Adrenal gland (tissue), 12 donors: Measurements from ENCODE around the gene KCNK10. TPM values are rescaled to one million over a fixed set of nuclear protein-coding genes. Genes with fewer than 3 reads are reported as not detected.

Experiments
- DNase-seq, 7 donors: peaks; one replicate each; pipeline ENCODE4 v3.0.0-alpha.2; 2019 to 2020
- H3K27ac ChIP-seq, 5 donors: fragments of 200-600 bp; sonication (generic) in 4 of 5; 1 replicate in 3 of 5; 2 replicates in 2 of 5; pipeline versions ENCODE4 v1.5.1 to v1.8.0; 2016 to 2020; ENCODE audit warnings: mild to moderate bottlenecking in 1 of 5
- H3K27me3 ChIP-seq: fragments of 200-600 bp; 2 replicates; pipeline ENCODE4 v1.8.0; 2021
- H3K36me3 ChIP-seq, 2 donors: fragments of 200-600 bp; replicated peaks in 1 of 2; 1 replicate in 1 of 2; 2 replicates in 1 of 2; pipeline versions ENCODE4 v1.5.1 to v1.8.0; 2018 to 2022
- H3K4me1 ChIP-seq, 2 donors: fragments of 200-600 bp; replicated peaks in 1 of 2; 1 replicate in 1 of 2; 2 replicates in 1 of 2; pipeline versions ENCODE4 v1.5.1 to v1.8.0; 2018 to 2021
- H3K4me3 ChIP-seq, 4 donors: fragments of 200-600 bp; sonication (generic) in 3 of 4; one replicate each; pipeline ENCODE4 v1.5.1; 2016 to 2018
- H3K9me3 ChIP-seq, 3 donors: fragments of 200-600 bp; sonication (generic) in 1 of 3; replicated peaks in 1 of 3; 1 replicate in 2 of 3; 2 replicates in 1 of 3; pipeline versions ENCODE4 v1.5.1 to v1.8.0; 2016 to 2021
- POLR2A ChIP-seq, 2 donors: fragments of 450-650 bp; IDR thresholded peaks; one replicate each; pipeline ENCODE4 v1.6.1; 2017; ENCODE audit warnings: antibody characterized with exemption in 2 of 2, mild to moderate bottlenecking in 2 of 2, moderate library complexity in 1 of 2
- WGBS, 4 donors: extraction: QIAGEN DNeasy Blood & Tissue Kit in 2 of 4; methylation state at CpG; one replicate each; pipeline versions ENCODE4 v1.1.5 to v1.1.7; 2013 to 2017; 5-methylcytosine and 5-hydroxymethylcytosine counted together
- intact Hi-C, 2 donors: fragments of 100-400 bp; cut with DNase I; formaldehyde crosslinking; loops; one replicate each; pipeline versions ENCODE4 v1.14.1 to v1.15.0; 2022 to 2023
- polyA plus RNA-seq, 3 donors: library from polyadenylated mRNA; stranded (reverse); fragments of 200-250 nt in 2 of 3; fragments of 350-450 nt in 1 of 3; fragmentation: Illumina TruSeq in 1 of 3; extraction: RNeasy Lipid Tissue Mini Kit (QIAGEN cat#74804) in 1 of 3; gene quantifications; one replicate each; pipeline ENCODE4 v1.2.3, GENCODE V29; 2013 to 2014
- total RNA-seq, 9 donors: library from RNA; depleted of rRNA in 4 of 9; stranded (reverse); fragments of >200 nt in 4 of 9; fragments of 120-200 nt in 1 of 9; fragmentation: NEBNext Ultra II Directional in 1 of 9; extraction: Animal tissue kit (Norgen Biotek cat#: 25700) in 1 of 9; gene quantifications; one replicate each; pipeline versions ENCODE4 v1.1.0 to v1.2.4, GENCODE V29; 2013 to 2023
- TF ChIP-seq, protein P1 (sequence below), 6 experiments: fragments of 450-650 bp in 4 of 6; fragments of 200-600 bp in 2 of 6; sonication (generic) in 1 of 6; IDR thresholded peaks; 1 replicate in 5 of 6; 2 replicates in 1 of 6; pipeline versions ENCODE4 v1.5.1 to v1.8.0; 2016 to 2021; ENCODE audit warnings: antibody characterized with exemption in 6 of 6, mild to moderate bottlenecking in 2 of 6, moderate library complexity in 1 of 6
- donor health status: healthy with polysubstance abuse.
- donor health status: Bipolar disorder and iron deficiency.
- donor health status: DM: yes; HTN: yes; CAD: no.
- donor health status: DM: no; HTN: no; CAD: no.
- donor health status: DM: no; HTN: no; CAD: no.
- donor health status: DM: yes; HTN: yes; CAD: no.

The KCNK10 gene
- total and polyA plus RNA-seq, 12 donors = 0.03 to 1.1 (median 0.60) TPM; not detected in 7

DNA sequence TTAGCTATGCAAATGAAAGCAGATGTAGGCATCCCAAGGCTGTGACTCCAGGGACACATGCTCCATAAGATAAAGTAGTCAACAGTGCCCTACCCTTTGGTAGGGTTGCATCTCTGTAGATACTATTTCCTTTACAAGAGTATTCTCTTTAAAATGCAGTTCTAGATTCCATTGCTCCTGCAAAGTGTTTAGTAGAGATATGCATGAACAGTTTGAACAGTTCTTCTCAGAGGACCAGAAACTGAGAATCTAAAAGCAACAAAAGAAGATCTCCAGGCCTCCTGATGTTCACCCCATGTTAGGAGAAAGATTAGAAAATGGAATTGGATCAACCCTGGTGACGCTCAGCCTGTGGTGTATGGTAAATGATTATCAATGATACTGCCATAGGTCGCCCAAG, 121.2 kb downstream of the KCNK10 start:
- Histone ChIP-seq H3K4me1 (no peaks in the 10 kb centered on the region), H3K36me3 (no peaks in the 10 kb centered on the region), H3K9me3 (no peaks in the 10 kb centered on the region), H3K4me3 (no peak overlapping the region), H3K27me3 (peaks cover 3% of the 10 kb centered on the region), H3K27ac (no peak overlapping the region)
- DNase-seq = no peak
- TF ChIP-seq, protein P1, sequence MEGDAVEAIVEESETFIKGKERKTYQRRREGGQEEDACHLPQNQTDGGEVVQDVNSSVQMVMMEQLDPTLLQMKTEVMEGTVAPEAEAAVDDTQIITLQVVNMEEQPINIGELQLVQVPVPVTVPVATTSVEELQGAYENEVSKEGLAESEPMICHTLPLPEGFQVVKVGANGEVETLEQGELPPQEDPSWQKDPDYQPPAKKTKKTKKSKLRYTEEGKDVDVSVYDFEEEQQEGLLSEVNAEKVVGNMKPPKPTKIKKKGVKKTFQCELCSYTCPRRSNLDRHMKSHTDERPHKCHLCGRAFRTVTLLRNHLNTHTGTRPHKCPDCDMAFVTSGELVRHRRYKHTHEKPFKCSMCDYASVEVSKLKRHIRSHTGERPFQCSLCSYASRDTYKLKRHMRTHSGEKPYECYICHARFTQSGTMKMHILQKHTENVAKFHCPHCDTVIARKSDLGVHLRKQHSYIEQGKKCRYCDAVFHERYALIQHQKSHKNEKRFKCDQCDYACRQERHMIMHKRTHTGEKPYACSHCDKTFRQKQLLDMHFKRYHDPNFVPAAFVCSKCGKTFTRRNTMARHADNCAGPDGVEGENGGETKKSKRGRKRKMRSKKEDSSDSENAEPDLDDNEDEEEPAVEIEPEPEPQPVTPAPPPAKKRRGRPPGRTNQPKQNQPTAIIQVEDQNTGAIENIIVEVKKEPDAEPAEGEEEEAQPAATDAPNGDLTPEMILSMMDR (IDR thresholded peaks at IDR 0.05) = no peak
- TF ChIP-seq POLR2A (IDR thresholded peaks at IDR 0.05) = no peak
- intact Hi-C loops = no loop called here
- 93 to 96% (median 94%) methylated on average over 2 of the region's 2 CpGs for WGBS, 4 donors

DNA sequence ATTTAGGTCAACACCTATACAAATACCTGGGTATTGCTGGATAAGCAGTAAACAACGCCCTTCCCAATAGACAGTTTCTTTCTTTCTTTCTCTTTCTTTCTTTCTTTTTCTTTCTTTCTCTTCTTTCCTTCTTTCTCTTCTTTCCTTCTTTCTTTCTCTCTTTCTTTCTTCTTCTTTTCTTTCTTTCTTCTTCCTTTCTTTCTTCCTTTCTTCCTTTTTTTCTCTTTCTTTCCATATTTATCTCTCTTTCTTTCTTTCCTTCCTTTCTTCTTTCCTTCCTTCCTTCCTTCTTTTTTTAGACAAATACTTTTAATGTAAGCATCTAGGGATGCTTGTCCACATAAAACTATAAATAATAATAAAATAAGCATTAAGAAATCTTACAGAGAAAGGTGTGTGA, 123.2 kb downstream of the KCNK10 start:
- intact Hi-C loops = no loop called here
- TF ChIP-seq, protein P1 (IDR thresholded peaks at IDR 0.05) = no peak
- TF ChIP-seq POLR2A (IDR thresholded peaks at IDR 0.05) = no peak
- no peaks in the 10 kb centered on the region for H3K9me3 ChIP-seq
- no peak overlapping the region for H3K4me3 ChIP-seq
- no peak for DNase-seq
- H3K36me3 ChIP-seq = no peaks in the 10 kb centered on the region
- 90 to 100% (median 95%) methylated on average over 1 of the region's 1 CpG for WGBS, 4 donors
- H3K4me1 ChIP-seq = no peaks in the 10 kb centered on the region
- no peak overlapping the region for H3K27ac ChIP-seq
- peaks cover 6% of the 10 kb centered on the region for H3K27me3 ChIP-seq

DNA sequence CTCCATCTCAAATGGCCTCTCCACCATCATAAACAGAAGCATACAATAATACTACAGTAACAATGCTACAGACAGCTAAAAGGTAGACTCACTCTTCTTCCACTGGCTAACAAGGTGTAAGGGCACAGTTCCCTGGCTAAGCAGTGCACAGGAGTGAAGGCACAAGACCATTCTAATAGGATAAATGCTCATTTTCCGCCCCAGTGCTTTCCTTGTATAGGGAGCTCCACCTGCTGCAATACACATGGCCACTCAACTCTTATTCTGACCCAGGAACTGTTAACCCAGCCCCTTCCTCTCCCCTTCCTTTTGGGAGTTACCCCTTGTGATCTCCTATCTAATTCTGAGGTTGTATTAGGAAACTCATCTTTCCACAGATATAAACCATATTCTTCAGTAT, 124.6 kb downstream of the KCNK10 start:
- H3K4me3 ChIP-seq = no peak overlapping the region
- DNase-seq = no peak
- TF ChIP-seq, protein P1 (IDR thresholded peaks at IDR 0.05) = no peak
- TF ChIP-seq POLR2A (IDR thresholded peaks at IDR 0.05) = no peak
- no peaks in the 10 kb centered on the region for H3K9me3 ChIP-seq
- no peaks in the 10 kb centered on the region for H3K4me1 ChIP-seq
- WGBS, 4 donors = 82 to 91% (median 88%) methylated on average over 1 of the region's 1 CpG
- no peak overlapping the region for H3K27ac ChIP-seq
- H3K36me3 ChIP-seq = no peaks in the 10 kb centered on the region
- intact Hi-C loops = no loop called here
- H3K27me3 ChIP-seq = peaks cover 13% of the 10 kb centered on the region

DNA sequence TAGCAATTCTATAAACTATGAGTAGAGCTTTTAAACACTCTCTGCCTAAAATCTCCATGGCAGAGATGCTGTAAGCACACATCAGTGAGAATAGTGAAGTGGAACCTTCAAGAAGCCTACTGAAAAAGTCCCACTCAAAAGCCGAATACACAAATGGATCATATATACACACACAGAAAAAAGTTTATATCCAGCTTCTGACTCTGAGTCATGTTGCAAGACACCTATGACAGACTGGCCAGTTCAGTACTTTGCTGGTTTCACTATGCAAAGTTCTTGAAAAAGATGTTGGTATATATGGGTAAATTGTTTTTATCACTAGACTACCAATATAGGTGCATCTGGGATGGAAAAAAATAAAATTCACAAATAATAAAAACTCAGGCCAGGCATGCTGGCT, 126.1 kb downstream of the KCNK10 start:
- 75 to 93% (median 90%) methylated on average over 1 of the region's 1 CpG for WGBS, 4 donors
- no peak for DNase-seq
- H3K27ac ChIP-seq = no peak overlapping the region
- H3K36me3 ChIP-seq = no peaks in the 10 kb centered on the region
- intact Hi-C loops = no loop called here
- no peak overlapping the region for H3K4me3 ChIP-seq
- no peaks in the 10 kb centered on the region for H3K9me3 ChIP-seq
- H3K4me1 ChIP-seq = no peaks in the 10 kb centered on the region
- TF ChIP-seq, protein P1 (IDR thresholded peaks at IDR 0.05) = no peak
- TF ChIP-seq POLR2A (IDR thresholded peaks at IDR 0.05) = no peak
- H3K27me3 ChIP-seq = peaks cover 19% of the 10 kb centered on the region
